ENCODE data around the gene AUTS2. TPM values are rescaled to one million over a fixed set of nuclear protein-coding genes. Genes with fewer than 3 reads are reported as not detected.

The AUTS2 gene
- total RNA-seq, 1 donor from 2014 or later, result 119 TPM

DNA sequence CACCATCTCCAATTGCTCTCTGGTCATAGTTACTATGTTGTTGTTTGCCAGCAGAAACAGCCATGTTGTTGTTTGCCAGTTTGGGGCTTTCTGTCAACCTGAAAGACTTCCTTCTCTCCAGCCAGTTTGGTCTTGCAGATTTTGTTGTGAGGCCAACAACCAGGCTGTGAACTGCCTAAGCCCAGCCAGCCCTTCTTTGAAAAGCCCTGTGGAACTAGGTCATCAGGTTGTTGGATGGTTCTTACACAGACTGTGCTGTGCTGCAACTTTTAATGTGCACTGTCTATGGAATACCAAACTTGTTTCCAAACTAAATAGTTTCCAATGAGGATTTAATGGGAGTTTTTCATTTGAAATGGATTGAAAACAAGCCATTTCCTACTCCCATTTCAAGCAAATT is 940.9 kb downstream of the AUTS2 start:
- no peak for DNase-seq (ENCODE audit: low spot score)

- DNase-seq (ENCODE audit: low spot score), result no peak
Measured at GRCh38 chr7:70539617-70540016, 941.3 kb downstream of the AUTS2 start.

DNA sequence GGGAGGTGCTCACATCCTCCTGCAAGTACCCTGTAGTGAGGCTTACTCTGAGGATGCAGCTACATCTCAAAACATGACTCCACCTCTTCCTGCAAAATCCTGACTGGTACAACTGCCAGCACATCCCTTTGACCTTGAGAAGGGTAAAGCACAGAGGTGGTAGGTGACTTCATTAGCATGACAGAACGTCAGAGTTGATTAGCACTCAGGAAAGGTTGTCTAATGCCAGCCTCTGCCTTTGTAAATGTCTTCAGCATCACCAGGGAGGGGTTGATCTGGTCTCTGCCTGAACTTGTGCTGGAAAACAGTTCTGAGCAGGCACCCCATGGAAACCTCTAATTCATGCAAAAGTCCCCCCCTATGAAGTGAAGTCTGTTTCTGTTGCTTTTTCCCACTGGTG is 942.4 kb downstream of the AUTS2 start:
- no peak for DNase-seq (ENCODE audit: low spot score)

GRCh38 chr7:70542750-70543376 is 944.6 kb downstream of the AUTS2 start:
- DNase-seq (ENCODE audit: low spot score), result no peak

- DNase-seq (ENCODE audit: low spot score), result no peak
Measured at GRCh38 chr7:70544016-70544415, 945.7 kb downstream of the AUTS2 start.

GRCh38 chr7:70545214-70545613 is 946.9 kb downstream of the AUTS2 start:
- no peak for DNase-seq (ENCODE audit: low spot score)

- no peak for DNase-seq (ENCODE audit: low spot score)
Measured at GRCh38 chr7:70552141-70552540, 953.9 kb downstream of the AUTS2 start.

DNA sequence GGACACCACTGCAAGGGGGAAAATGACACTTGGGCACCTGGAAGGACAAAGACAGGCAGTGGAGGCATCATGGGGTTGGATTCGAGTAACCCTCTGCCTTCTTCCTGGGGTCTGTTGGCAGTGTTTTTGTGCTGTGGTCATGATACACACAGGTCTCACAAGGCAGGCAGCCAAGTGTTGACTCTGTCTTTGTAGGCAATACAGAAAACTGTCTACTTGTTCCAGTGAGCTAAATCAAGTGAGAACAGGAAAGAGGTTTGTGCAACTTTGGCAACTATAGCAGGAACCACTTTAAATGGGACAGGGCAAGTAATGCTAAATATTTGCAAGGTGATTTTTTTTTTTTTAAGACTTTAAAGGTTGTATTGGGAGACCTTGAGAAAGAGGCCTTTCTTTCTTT is 955.1 kb downstream of the AUTS2 start:
- DNase-seq (ENCODE audit: low spot score), result no peak

GRCh38 chr7:70554646-70555045 is 956.4 kb downstream of the AUTS2 start:
- no peak for DNase-seq (ENCODE audit: low spot score)

GRCh38 chr7:70556761-70557160 is 958.5 kb downstream of the AUTS2 start:
- DNase-seq (ENCODE audit: low spot score), result no peak

DNA sequence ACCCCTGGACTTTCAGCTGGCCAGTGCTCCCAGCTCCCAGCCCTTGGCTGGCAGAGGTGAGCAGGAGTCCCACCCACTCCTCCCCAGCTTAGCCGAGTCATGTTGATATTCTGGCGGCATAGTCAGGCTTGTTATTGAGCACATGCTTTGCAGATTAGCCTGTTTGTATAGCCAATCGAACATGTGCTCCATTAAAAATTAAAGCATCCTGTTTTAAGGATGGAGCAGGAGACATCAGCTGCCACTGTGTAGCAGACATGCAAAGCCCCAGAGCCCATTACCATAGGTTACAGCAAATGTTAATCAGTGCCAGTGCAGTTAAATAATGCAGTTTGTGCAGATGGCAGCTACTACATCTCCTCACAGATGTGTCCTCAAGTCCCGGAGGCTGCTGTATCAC is 959.1 kb downstream of the AUTS2 start:
- DNase-seq (ENCODE audit: low spot score), result no peak

DNA sequence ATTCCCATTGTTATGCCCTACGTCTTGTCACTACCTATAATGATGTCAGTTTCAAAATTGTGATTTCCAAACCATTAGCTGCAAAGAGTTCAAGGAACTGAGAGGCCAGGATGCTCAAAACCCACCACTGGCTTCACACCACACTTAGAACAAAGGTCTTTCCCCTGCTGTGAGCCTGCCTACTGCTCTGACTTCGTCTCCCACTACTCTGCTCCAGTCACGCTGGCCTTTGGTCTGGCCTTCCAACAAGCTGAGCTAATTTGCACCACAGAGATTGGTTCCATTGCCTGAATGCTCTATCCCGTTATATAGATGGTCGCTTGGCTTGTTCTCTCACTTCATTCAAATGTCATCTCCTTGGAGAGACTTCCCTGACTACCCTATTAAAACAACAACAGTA is 961.5 kb downstream of the AUTS2 start:
- DNase-seq (ENCODE audit: low spot score), result no peak

- DNase-seq (ENCODE audit: low spot score), result no peak
Measured at GRCh38 chr7:70563960-70564359, 965.7 kb downstream of the AUTS2 start.

DNA sequence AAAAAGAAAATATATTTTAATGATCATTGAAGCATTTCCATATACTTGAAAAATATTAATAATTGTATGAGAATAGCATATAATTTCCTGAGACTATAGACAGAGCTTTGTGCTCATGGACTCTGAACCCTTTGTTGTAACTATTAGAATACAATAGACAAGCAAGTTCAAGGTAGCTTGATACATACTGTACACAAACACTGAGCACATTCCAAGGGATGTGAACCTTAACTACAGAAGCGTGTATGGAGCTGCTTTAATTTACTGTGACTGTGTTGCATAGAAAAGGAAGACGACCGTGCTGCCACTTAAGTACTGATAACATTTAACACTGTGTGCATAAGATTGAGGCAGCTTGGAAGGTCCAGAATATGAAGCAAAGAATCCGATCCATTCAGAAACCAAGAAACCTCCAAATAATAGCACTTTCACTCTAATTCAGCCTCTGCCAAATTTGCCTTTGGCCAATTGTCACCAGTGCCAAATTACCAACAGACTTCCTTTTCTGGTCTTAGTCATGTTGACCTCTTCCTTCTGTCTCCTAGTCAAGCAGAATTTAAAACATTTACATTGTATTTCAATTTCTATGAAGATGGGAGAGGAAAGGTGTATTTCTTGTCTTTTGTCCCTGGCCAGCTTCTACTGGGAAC is 967.6 kb downstream of the AUTS2 start:
- DNase-seq (ENCODE audit: low spot score), result no peak

DNA sequence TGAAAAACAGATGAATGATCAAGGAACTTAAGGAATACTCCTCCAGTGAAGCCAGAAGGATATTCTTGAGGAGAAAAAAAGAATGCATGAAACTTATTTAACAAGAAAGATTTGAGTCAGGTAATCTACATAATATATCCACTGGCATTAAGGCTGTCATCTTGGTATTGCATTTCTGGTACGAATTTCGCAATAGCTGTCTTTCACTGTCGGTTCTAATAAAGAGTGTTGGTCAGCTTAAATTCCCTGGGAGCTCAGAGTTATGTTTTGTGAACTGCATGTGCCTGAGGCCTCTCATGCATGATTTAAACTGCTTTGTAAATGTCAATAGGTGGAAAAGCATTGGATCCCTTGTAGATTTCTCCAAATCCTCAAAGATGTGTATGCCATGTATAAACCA is 968.4 kb downstream of the AUTS2 start:
- no peak for DNase-seq (ENCODE audit: low spot score)

DNA sequence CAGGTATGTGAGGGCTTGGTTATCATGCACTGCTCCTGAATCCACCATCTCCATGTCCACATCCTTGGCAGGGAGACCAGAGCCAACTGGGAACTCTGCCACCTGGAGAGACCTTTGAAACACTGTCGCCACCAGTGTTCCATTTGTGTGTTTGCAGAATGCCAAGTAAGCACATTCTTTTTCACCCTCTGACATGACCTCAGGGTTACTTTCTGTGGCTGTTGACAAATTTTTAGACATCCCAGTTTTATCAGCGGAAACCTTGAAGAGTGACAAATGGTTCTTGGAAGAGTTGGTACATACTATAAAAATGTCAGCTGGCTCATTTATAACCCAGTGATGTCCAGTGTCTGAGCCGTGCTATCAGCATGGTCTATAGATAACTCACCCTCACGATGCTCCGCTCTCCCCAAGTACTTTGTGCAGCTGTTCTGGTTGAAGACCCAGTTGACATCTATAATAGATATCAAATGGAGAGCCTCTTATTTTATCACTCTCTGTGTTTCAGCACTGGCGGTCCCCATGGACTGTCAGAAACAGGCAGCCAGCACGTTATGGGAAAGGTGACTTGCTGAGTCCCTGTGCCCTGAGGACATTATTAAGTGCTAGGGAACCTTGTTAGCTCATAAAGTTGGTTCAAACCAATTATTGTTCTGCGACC is 970.5 kb downstream of the AUTS2 start:
- no peak for DNase-seq (ENCODE audit: low spot score)

GRCh38 chr7:70569335-70569819 is 971.1 kb downstream of the AUTS2 start:
- DNase-seq (ENCODE audit: low spot score), result no peak

DNA sequence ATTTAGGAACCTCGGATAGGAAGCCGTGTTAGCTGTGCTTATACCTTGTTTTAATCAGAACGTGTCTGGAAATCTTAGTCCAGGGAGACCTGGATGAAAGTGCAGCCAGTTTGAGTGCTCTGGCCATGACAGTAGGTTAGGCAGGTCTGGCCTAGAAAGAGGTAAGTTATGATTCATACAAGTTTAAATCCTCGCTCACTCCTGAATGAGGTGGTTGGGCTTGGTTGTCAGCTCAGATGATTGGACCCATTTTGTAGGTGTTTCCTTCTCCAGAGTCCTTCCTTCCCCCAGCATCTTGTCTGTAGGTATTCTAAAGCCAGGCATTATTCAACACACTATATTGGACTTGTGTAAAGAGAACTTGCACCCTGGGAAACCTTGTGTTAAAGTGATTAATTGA is 971.8 kb downstream of the AUTS2 start:
- DNase-seq (ENCODE audit: low spot score), result no peak

- no peak for DNase-seq (ENCODE audit: low spot score)
Measured at GRCh38 chr7:70570961-70571360, 972.7 kb downstream of the AUTS2 start.

GRCh38 chr7:70571403-70571934 is 973.2 kb downstream of the AUTS2 start:
- no peak for DNase-seq (ENCODE audit: low spot score)

DNA sequence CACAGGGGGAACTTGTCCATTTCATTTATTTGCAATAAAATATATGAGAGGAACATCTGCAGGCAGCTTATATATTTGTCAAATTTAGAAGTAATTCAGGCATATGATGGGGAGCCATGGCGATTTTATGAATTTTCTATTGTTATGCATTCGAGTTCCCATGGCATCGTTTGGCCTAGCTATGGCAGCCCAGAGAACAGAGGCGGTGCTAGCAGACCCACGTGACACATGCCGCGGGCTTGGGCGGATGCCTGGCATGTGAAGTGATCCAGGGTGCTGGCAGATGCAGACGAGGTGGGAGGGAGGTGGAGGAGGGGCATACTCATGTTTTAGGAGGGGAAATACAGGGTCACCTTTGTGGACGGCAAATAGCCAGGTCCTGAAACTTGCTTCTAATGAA is 973.7 kb downstream of the AUTS2 start:
- no peak for DNase-seq (ENCODE audit: low spot score)

DNA sequence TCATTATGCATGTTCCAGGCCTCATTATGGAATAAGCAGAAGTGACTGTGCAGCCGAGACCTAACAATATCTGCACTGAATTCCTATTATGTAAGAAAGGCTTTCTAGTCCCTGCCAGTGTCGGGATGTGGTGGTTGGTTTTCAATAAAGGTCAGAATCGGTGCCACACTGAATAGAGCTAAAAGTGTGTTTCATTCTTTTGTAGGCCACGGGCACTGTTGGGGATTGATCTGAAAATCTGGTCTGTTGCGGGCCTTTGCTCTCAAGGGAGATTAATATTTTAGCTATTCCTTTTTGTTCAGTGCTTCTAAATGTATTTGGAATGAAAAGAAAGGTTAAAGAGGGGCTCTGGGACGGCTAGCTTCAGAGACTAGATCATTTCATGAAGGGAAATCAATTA is 974.3 kb downstream of the AUTS2 start:
- DNase-seq (ENCODE audit: low spot score), result no peak

- DNase-seq (ENCODE audit: low spot score), result no peak
Measured at GRCh38 chr7:70573071-70573661, 974.9 kb downstream of the AUTS2 start.
